ENCODE results near the gene TRIM47.
A peak's percentile ranks its signal among the peaks of the same experiment; 100 is the strongest.

TRIM47 gene

DNA sequence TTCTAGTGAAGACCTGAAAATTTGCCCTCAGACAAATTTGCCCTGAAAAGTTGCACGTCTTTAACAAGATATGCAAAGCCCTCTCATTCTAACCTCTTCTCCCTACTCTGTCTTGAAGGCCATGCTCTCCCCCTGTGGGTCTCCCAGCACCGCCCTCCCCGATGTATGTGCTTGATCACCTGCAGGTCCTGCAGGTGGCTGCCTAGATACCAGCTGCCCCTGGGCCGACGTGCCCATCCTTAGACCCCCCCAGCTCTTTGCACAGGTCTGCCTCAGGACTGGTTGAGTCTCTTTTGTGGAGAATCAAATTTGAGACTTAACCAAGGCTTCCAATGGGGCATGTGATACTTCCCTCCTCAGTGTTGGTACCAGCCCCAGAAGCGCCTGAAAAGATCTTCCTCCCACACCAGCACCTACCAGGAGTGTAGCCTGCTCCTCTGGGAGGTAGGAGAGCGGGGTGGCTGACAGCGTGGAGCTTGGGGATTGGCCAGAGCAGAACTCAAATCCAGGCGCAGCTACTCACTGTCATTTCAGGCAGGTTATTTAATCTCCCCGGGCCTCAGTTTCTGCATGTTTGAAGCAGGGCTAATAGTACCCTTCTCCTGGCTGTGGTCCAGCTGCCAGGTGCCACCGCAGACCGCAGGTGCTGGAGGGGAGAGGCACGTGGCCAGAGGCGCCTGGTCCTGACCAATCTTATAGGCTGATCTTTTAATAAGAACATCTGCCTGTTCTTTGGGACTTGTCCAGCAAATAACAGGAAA is 30.9 kb upstream of the TRIM47 start:
- Histone ChIP-seq H3K27ac (ENCODE audit: low read depth, low read length) (no peak overlapping the region), H3K36me3 (ENCODE audit: control insufficient read depth in 5 of 5, insufficient read depth in 5 of 5, low read length in 5 of 5) (peaks cover 0 to 22% (median 6%) of the 10 kb centered on the region in 5 donors), H3K9me3 (ENCODE audit: control insufficient read depth in 5 of 5, low read length in 5 of 5) (no peaks in the 10 kb centered on the region), H3K4me1 (ENCODE audit: control insufficient read depth in 5 of 5, insufficient read depth in 5 of 5, low read length in 5 of 5) (peaks cover 0 to 6% (median 3%) of the 10 kb centered on the region in 5 donors), H3K4me3 (ENCODE audit: low read depth in 1 of 5, low read length in 5 of 5) (no peak overlapping the region), H3K27me3 (ENCODE audit: control insufficient read depth in 5 of 5, insufficient read depth in 4 of 5, low read length in 5 of 5) (no peaks in the 10 kb centered on the region), H3K9ac (ENCODE audit: low read length in 5 of 5) (no peak overlapping the region)

DNA sequence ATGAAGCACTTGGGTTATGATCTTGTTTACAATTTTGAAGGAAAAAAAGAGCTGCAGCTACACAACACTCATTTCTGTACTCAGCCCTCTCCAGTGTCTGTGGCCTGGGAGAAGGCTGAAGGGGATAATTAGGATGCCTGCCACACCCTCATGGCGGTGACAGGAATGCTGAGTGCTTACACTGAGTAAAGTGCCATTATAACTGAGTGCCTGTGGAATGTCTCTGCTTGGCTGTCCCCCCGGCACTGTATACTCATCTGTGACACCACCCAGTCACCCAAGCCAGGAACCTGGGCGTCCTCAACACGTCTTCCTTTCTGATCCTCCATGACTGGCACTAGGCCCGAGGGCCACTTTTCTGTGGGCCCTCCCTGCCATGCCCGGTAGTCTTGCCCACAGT is 29.8 kb upstream of the TRIM47 start:
- Histone ChIP-seq H3K9ac (ENCODE audit: low read length in 5 of 5) (no peak overlapping the region), H3K9me3 (ENCODE audit: control insufficient read depth in 5 of 5, low read length in 5 of 5) (no peaks in the 10 kb centered on the region), H3K4me1 (ENCODE audit: control insufficient read depth in 5 of 5, insufficient read depth in 5 of 5, low read length in 5 of 5) (peaks cover 2 to 12% (median 10%) of the 10 kb centered on the region in 5 donors), H3K27me3 (ENCODE audit: control insufficient read depth in 5 of 5, insufficient read depth in 4 of 5, low read length in 5 of 5) (no peaks in the 10 kb centered on the region), H3K27ac (ENCODE audit: low read depth, low read length) (no peak overlapping the region), H3K36me3 (ENCODE audit: control insufficient read depth in 5 of 5, insufficient read depth in 5 of 5, low read length in 5 of 5) (peaks cover 0 to 14% (median 0%) of the 10 kb centered on the region in 5 donors), H3K4me3 (ENCODE audit: low read depth in 1 of 5, low read length in 5 of 5) (no peak overlapping the region)

DNA sequence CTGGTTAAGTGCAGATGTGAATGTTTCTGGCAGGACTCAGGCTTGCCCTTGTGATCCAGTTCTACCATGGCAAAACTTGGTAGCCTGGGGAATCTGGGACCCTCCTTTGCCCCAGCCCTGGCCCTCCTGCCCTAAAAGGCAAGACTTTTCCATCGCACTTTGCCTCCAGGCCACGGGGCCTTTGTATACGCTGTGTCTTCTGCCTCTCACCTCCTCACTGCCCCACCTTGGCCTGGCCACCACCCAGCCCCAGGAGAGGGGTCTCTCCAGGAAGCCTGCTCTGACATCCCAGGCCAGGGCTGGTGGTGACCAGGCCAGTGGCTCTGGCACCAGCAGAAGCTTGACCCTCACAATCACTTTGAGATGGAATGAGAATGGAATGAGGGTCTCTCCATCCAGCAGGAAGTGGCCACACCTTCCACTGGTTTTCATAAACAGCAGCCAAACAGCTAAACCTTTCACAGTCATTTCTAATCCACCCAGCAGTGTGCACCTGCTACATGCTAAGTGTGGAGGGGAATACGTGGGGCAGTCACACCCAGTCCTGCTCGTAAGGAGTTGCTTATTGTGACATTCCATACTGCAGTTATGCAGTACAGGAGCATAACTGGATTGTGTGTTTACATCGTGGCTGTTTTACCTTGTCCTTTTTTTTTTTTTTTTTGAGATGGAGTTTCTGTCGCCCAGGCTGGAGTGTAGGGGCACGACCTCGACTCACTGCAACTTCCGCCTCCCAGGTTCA is 27.9 kb upstream of the TRIM47 start:
- Histone ChIP-seq H3K4me3 (ENCODE audit: low read depth in 1 of 5, low read length in 5 of 5) (no peak overlapping the region), H3K9ac (ENCODE audit: low read length in 5 of 5) (peak overlapping the region in 1 of 5 donors; percentile 25), H3K27ac (ENCODE audit: low read depth, low read length) (no peak overlapping the region), H3K9me3 (ENCODE audit: control insufficient read depth in 5 of 5, low read length in 5 of 5) (no peaks in the 10 kb centered on the region), H3K4me1 (ENCODE audit: control insufficient read depth in 5 of 5, insufficient read depth in 5 of 5, low read length in 5 of 5) (peaks cover 2 to 12% (median 10%) of the 10 kb centered on the region in 5 donors), H3K36me3 (ENCODE audit: control insufficient read depth in 5 of 5, insufficient read depth in 5 of 5, low read length in 5 of 5) (peaks cover 0 to 21% (median 15%) of the 10 kb centered on the region in 5 donors), H3K27me3 (ENCODE audit: control insufficient read depth in 5 of 5, insufficient read depth in 4 of 5, low read length in 5 of 5) (no peaks in the 10 kb centered on the region)

DNA sequence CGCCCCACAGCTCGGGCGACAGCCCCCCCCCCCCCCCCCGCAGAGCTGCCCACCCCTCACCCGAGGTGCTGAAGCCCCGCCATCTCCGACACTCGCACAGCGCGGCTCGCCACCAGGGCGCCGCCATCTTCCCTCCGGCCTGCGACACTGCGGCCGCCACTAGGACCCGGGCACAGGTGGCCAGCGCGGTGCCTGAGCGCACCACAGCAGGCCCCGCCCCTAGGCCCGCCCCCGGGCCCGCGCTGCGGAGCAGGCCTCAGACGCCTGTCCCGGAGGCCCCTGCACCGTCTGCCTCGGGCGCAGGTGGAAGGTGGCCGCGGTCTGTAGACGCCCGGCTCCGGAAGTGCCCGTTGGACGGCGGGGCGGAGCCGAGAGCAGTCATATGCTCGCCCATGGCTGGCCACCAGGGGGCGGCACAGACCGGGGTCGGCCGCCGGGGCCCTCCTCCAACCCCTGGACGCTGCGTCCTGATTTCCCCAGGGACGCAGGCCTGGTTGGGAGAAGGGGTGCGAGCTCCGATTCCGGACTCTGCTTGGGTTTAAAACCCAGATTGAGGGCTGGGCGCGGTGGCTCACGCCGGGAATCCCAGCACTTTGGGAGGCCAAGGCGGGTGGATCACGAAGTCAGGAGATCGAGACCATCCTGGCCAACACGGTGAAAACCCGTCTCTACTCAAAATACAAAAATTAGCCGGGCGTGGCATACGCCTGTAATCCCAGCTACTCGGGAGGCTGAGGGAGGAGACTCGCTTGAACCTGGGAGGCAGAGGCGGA is 26.6 kb upstream of the TRIM47 start, which contains the start of gene MRPL38:
TSS of gene MRPL38 (minus strand) at position 136 of the 773 bp plus-strand sequence. CDS start at position 127, 9 bp downstream.
- peak within 1 kb of the TSS; percentile 55 to 79 (median 72) for H3K4me3 ChIP-seq (ENCODE audit: low read depth in 1 of 5, low read length in 5 of 5)
- H3K9ac ChIP-seq (ENCODE audit: low read length in 5 of 5) = peak within 1 kb of the TSS in 4 of 5 donors; percentile 72 to 82 (median 79)
- peaks cover 0 to 29% (median 28%) of the 10 kb centered on the region in 5 donors for H3K36me3 ChIP-seq (ENCODE audit: control insufficient read depth in 5 of 5, insufficient read depth in 5 of 5, low read length in 5 of 5)
- peak within 1 kb of the TSS; percentile 74 for H3K27ac ChIP-seq (ENCODE audit: low read depth, low read length)
- H3K4me1 ChIP-seq (ENCODE audit: control insufficient read depth in 5 of 5, insufficient read depth in 5 of 5, low read length in 5 of 5) = peaks cover 2 to 15% (median 11%) of the 10 kb centered on the region in 5 donors
- H3K9me3 ChIP-seq (ENCODE audit: control insufficient read depth in 5 of 5, low read length in 5 of 5) = no peaks in the 10 kb centered on the region
- H3K27me3 ChIP-seq (ENCODE audit: control insufficient read depth in 5 of 5, insufficient read depth in 4 of 5, low read length in 5 of 5) = no peaks in the 10 kb centered on the region

DNA sequence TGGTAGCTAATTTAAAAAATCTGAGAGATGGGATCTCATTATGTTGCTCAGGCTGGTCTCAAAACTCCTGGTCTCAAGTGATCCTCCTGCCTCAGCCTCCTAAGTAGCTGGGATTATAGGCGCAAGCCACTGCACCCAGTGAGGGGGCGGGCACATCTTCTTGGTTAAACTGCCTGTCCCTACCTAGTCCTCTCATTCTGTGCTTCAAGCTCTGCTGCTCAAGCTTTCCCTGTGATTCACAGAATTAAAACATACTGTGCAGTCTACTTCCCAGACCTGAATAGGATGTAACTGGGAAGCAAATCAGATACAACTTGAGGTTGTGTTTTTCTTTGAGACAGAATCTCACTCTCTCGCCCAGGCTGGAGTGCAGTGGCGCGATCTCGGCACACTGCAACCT is 24.0 kb upstream of the TRIM47 start:
- no peak overlapping the region for H3K27ac ChIP-seq (ENCODE audit: low read depth, low read length)
- no peaks in the 10 kb centered on the region for H3K9me3 ChIP-seq (ENCODE audit: control insufficient read depth in 5 of 5, low read length in 5 of 5)
- H3K36me3 ChIP-seq (ENCODE audit: control insufficient read depth in 5 of 5, insufficient read depth in 5 of 5, low read length in 5 of 5) = peaks cover 0 to 52% (median 48%) of the 10 kb centered on the region in 5 donors

DNA sequence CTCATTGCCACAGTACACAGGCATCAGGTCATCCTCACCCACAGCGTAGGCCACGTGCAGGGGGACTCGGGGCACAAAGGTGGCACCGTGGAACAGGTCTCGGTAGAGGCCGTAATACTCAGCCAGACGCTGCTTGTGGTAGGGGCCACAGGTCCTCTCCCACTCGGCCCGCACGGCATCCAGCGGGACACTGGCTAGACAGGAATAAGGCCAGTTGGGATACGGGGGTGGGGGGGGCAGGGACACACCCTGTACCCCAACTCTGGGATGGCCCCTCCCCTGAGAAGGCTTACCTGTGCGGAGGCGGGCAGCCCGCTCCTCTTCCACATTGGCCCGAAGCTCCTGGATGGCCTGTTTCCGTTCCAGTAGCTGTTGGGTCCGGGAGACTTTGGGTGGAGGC is 23.3 kb upstream of the TRIM47 start:
- Histone ChIP-seq H3K36me3 (ENCODE audit: control insufficient read depth in 5 of 5, insufficient read depth in 5 of 5, low read length in 5 of 5) (peaks cover 0 to 52% (median 48%) of the 10 kb centered on the region in 5 donors), H3K27me3 (ENCODE audit: control insufficient read depth in 5 of 5, insufficient read depth in 4 of 5, low read length in 5 of 5) (no peaks in the 10 kb centered on the region), H3K4me1 (ENCODE audit: control insufficient read depth in 5 of 5, insufficient read depth in 5 of 5, low read length in 5 of 5) (peaks cover 2 to 31% (median 19%) of the 10 kb centered on the region in 5 donors)

More for the DNA sequence above, 24.0 kb upstream of the TRIM47 start:
- H3K27me3 ChIP-seq (ENCODE audit: control insufficient read depth in 5 of 5, insufficient read depth in 4 of 5, low read length in 5 of 5) = no peaks in the 10 kb centered on the region
- H3K9ac ChIP-seq (ENCODE audit: low read length in 5 of 5) = no peak overlapping the region
- peaks cover 2 to 25% (median 15%) of the 10 kb centered on the region in 5 donors for H3K4me1 ChIP-seq (ENCODE audit: control insufficient read depth in 5 of 5, insufficient read depth in 5 of 5, low read length in 5 of 5)
- H3K4me3 ChIP-seq (ENCODE audit: low read depth in 1 of 5, low read length in 5 of 5) = no peak overlapping the region

DNA sequence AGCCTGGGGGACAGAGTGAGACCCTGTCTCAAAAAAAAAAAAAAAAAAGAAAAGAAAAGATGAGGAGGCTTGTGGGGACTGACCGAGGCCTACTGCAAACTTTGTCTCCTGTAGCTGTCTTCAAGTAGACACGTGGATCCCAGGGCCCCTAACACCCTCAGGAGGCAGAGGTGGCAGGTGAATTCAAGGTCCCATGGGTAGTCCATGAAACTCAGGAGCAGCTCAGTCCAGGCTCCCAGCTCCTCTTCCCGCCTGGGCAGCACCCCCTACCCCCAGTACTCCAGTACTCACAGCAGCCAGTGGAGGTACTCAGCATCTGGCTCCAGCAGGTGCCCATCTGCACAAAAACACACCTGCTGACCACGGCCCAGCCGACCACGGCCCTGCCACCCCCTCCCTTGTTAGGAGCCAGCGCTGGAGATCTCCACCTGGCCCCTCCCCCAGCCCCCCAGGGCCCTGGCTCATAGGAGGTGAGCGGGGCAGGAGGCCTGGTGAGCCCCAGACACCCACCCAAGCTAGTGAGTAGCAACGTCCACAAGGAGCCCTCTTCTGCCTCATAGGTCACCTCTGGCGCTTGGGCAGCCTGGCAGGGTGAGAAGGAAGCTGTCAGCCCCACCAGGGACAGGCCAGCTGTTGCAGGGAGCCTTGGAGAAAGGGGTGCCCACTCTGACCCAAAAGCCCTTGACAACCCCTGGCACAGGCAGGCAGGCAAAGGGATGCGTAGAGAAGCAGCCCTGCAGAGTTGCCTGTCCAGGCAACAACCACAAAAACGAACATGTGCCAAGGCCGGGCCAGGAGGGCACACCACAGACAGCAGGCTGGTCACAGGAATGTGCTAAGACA is 22.5 kb upstream of the TRIM47 start:
- Histone ChIP-seq H3K27ac (ENCODE audit: low read depth, low read length) (no peak overlapping the region), H3K4me1 (ENCODE audit: control insufficient read depth in 5 of 5, insufficient read depth in 5 of 5, low read length in 5 of 5) (peaks cover 2 to 34% (median 20%) of the 10 kb centered on the region in 5 donors), H3K9ac (ENCODE audit: low read length in 5 of 5) (no peak overlapping the region), H3K36me3 (ENCODE audit: control insufficient read depth in 5 of 5, insufficient read depth in 5 of 5, low read length in 5 of 5) (peaks cover 0 to 52% (median 48%) of the 10 kb centered on the region in 5 donors), H3K27me3 (ENCODE audit: control insufficient read depth in 5 of 5, insufficient read depth in 4 of 5, low read length in 5 of 5) (no peaks in the 10 kb centered on the region), H3K9me3 (ENCODE audit: control insufficient read depth in 5 of 5, low read length in 5 of 5) (no peaks in the 10 kb centered on the region), H3K4me3 (ENCODE audit: low read depth in 1 of 5, low read length in 5 of 5) (no peak overlapping the region)

More for the DNA sequence above, 23.3 kb upstream of the TRIM47 start:
- Histone ChIP-seq H3K27ac (ENCODE audit: low read depth, low read length) (no peak overlapping the region), H3K4me3 (ENCODE audit: low read depth in 1 of 5, low read length in 5 of 5) (no peak overlapping the region), H3K9ac (ENCODE audit: low read length in 5 of 5) (no peak overlapping the region), H3K9me3 (ENCODE audit: control insufficient read depth in 5 of 5, low read length in 5 of 5) (no peaks in the 10 kb centered on the region)

DNA sequence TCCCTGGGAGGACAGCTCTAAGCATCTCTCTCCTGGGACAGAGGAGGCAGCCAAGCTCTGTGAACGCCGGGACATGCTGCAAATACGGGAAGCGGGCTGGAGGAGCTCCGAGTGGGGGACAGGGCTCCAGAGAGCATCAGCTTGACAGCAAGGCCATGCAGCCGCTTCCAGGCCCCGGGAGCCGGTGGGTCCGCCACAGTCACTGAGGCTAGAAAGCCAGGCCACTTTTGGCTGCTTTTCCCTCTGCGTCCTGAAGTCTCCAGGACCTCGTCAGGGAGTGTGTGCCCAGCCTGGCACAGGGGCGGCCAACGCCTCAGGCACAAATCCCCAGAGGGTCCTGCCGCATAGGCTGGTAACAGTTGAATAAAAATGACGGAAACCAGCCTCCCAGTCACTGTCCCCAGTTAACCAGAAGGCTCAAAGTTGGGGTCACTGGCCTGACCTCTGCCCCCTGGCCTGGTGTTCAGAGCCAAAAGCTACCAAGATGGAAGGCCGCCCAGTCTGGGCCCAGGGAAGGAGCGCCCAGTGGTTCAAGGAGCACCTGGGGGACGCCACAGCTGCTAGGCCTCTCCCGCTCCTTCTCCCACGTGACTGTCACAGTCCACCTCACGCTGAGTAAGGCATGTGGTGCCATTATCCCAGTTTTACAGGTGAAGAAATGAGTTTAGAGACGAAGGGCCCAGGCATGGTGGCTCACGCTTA is 21.5 kb upstream of the TRIM47 start:
- H3K4me1 ChIP-seq (ENCODE audit: control insufficient read depth in 5 of 5, insufficient read depth in 5 of 5, low read length in 5 of 5) = peaks cover 4 to 41% (median 30%) of the 10 kb centered on the region in 5 donors
- H3K27me3 ChIP-seq (ENCODE audit: control insufficient read depth in 5 of 5, insufficient read depth in 4 of 5, low read length in 5 of 5) = no peaks in the 10 kb centered on the region
- no peak overlapping the region for H3K27ac ChIP-seq (ENCODE audit: low read depth, low read length)
- peak overlapping the region in 1 of 5 donors; percentile 7 for H3K9ac ChIP-seq (ENCODE audit: low read length in 5 of 5)
- no peak overlapping the region for H3K4me3 ChIP-seq (ENCODE audit: low read depth in 1 of 5, low read length in 5 of 5)
- H3K36me3 ChIP-seq (ENCODE audit: control insufficient read depth in 5 of 5, insufficient read depth in 5 of 5, low read length in 5 of 5) = peaks cover 0 to 52% (median 48%) of the 10 kb centered on the region in 5 donors
- no peaks in the 10 kb centered on the region for H3K9me3 ChIP-seq (ENCODE audit: control insufficient read depth in 5 of 5, low read length in 5 of 5)
